Activated CD4-positive, alpha-beta T cell treated with anti-CD3 and anti-CD28 coated beads for 36 hours (primary cell): Measurements from ENCODE around the gene RXRA. TPM values are rescaled to one million over a fixed set of nuclear protein-coding genes. Genes with fewer than 3 reads are reported as not detected.

ENCODE experiments used
- ATAC-seq: fragments of 200-7000 bp; cut with Tn5 transposase; one replicate; pipeline ENCODE4 v1.10.0; 2021; ENCODE audit warnings: mild to moderate bottlenecking, moderate library complexity
- CTCF ChIA-PET: fragments of 350-600 bp; sonication (Branson Sonifier 250); formaldehyde crosslinking; loops from one replicate; lab custom pipeline; 2021; ENCODE audit warnings: antibody characterized with exemption; lab: Charles Lee
- POLR2A ChIA-PET: fragments of 350-600 bp; sonication (Branson Sonifier 250); formaldehyde crosslinking; loops from one replicate; lab custom pipeline; 2021; ENCODE audit warnings: antibody characterized with exemption, inconsistent platforms; lab: Charles Lee
- DNase-seq: peaks from one replicate; pipeline ENCODE4 v3.0.0-alpha.2; 2020
- H3K27ac Mint-ChIP-seq: one replicate; pipeline ENCODE4 v1.8.0; 2021; ENCODE audit warnings: mixed read lengths
- H3K27me3 Mint-ChIP-seq: one replicate; pipeline ENCODE4 v1.8.0; 2021; ENCODE audit warnings: mixed read lengths
- H3K36me3 Mint-ChIP-seq: one replicate; pipeline ENCODE4 v1.8.0; 2021; ENCODE audit warnings: low read depth, mixed read lengths
- H3K4me1 Mint-ChIP-seq: one replicate; pipeline ENCODE4 v1.8.0; 2021; ENCODE audit warnings: mixed read lengths
- H3K4me3 Mint-ChIP-seq: one replicate; pipeline ENCODE4 v1.8.0; 2021; ENCODE audit warnings: mild to moderate bottlenecking, moderate library complexity, mixed read lengths
- H3K9me3 Mint-ChIP-seq: one replicate; pipeline ENCODE4 v1.8.0; 2021; ENCODE audit warnings: low read depth, mixed read lengths
- intact Hi-C, 2 experiments: fragments of 100-400 bp; cut with DNase I in 1 of 2; cut with micrococcal nuclease in 1 of 2; formaldehyde crosslinking; loops; one replicate each; pipeline versions ENCODE4 v1.14.2 to v1.15.1; 2022 to 2024; cut with DNase I, micrococcal nuclease
- total RNA-seq, 2 experiments: library from RNA; stranded (reverse); gene quantifications; one replicate each; pipeline ENCODE4 v1.2.3, GENCODE V29; 2021

The RXRA gene
- total RNA-seq, 2 experiments from 2014 or later, result 17.6 to 20.9 TPM

GRCh38 chr9:134444038-134444315, 117.7 kb downstream of the RXRA start:
- intact Hi-C loops, result loop anchor here in 1 of 2 experiments (5.0 kb wide), 1 partner anchor 377 kb away; the partner anchor contains the start of gene BRD3
- Mint-ChIP-seq H3K36me3 (no peaks in the 10 kb centered on the region), H3K4me1 (peaks cover 21% of the 10 kb centered on the region), H3K9me3 (peaks cover 6% of the 10 kb centered on the region), H3K4me3 (no peak overlapping the region), H3K27ac (no peak overlapping the region), H3K27me3 (peaks cover 9% of the 10 kb centered on the region)
- CTCF ChIA-PET, result interaction anchor here (0.6 to 2.0 kb wide), 6 partner anchors 9 to 279 kb away, joined by 3 to 26 read pairs (median 4); no protein-coding TSS in a partner anchor
- POLR2A ChIA-PET, result interaction anchor here (0.8 kb wide), 1 partner anchor 27 kb away, joined by 3 read pairs; no protein-coding TSS in a partner anchor
- DNase-seq, result no peak
- no peak for ATAC-seq

- POLR2A ChIA-PET, result no interaction called here
- Mint-ChIP-seq H3K36me3 (no peaks in the 10 kb centered on the region), H3K27me3 (peaks cover 9% of the 10 kb centered on the region), H3K4me1 (peaks cover 21% of the 10 kb centered on the region), H3K4me3 (no peak overlapping the region), H3K9me3 (peaks cover 11% of the 10 kb centered on the region), H3K27ac (no peak overlapping the region)
- CTCF ChIA-PET, result no interaction called here
- DNase-seq (no peak), ATAC-seq (no peak)
- intact Hi-C loops, result loop anchor here in 1 of 2 experiments (5.0 kb wide), 3 partner anchors 107 to 378 kb away; partner anchors contain the start of genes BRD3 and COL5A1
Observed at GRCh38 chr9:134445000-134445399, 118.7 kb downstream of the RXRA start.

- Mint-ChIP-seq H3K27me3 (no peaks in the 10 kb centered on the region), H3K4me1 (peaks cover 5% of the 10 kb centered on the region), H3K27ac (no peak overlapping the region), H3K4me3 (no peak overlapping the region), H3K36me3 (no peaks in the 10 kb centered on the region), H3K9me3 (peaks cover 11% of the 10 kb centered on the region)
- ChIA-PET POLR2A (interaction anchor here (0.7 kb wide), 1 partner anchor 34 kb away, joined by 3 read pairs; no protein-coding TSS in a partner anchor), CTCF (interaction anchor here (0.6 to 1.8 kb wide), 24 partner anchors 9 to 965 kb away, joined by 3 to 12 read pairs (median 3); no protein-coding TSS in a partner anchor)
- DNase-seq, result peak; percentile 90
- intact Hi-C loops, result loop anchor here (1.0 to 5.0 kb wide), 9 partner anchors 103 to 963 kb away; partner anchors contain the start of gene COL5A1 (in 1 of the 2)
- ATAC-seq, result peak; percentile 100
Observed at GRCh38 chr9:134449180-134449916, 123.1 kb downstream of the RXRA start.

GRCh38 chr9:134451700-134452458, 125.6 kb downstream of the RXRA start:
- Mint-ChIP-seq H3K27ac (no peak overlapping the region), H3K9me3 (peaks cover 11% of the 10 kb centered on the region), H3K4me1 (peaks cover 10% of the 10 kb centered on the region), H3K4me3 (no peak overlapping the region), H3K27me3 (no peaks in the 10 kb centered on the region), H3K36me3 (no peaks in the 10 kb centered on the region)
- CTCF ChIA-PET, result no interaction called here
- intact Hi-C loops, result no loop called here
- DNase-seq (no peak), ATAC-seq (no peak)
- POLR2A ChIA-PET, result no interaction called here

GRCh38 chr9:134452728-134453127, 126.5 kb downstream of the RXRA start:
- H3K27ac Mint-ChIP-seq, result no peak overlapping the region
- H3K9me3 Mint-ChIP-seq, result peaks cover 11% of the 10 kb centered on the region
- H3K36me3 Mint-ChIP-seq, result no peaks in the 10 kb centered on the region
- H3K27me3 Mint-ChIP-seq, result no peaks in the 10 kb centered on the region
- ChIA-PET CTCF (interaction anchor here (1.2 kb wide), 1 partner anchor 960 kb away, joined by 4 read pairs; no protein-coding TSS in a partner anchor), POLR2A (no interaction called here)
- intact Hi-C loops, result no loop called here
- DNase-seq, result no peak
- peaks cover 15% of the 10 kb centered on the region for H3K4me1 Mint-ChIP-seq
- no peak overlapping the region for H3K4me3 Mint-ChIP-seq
- ATAC-seq, result no peak

- DNase-seq (no peak), ATAC-seq (no peak)
- POLR2A ChIA-PET, result no interaction called here
- intact Hi-C loops, result no loop called here
- no peaks in the 10 kb centered on the region for H3K27me3 Mint-ChIP-seq
- H3K4me3 Mint-ChIP-seq, result no peak overlapping the region
- CTCF ChIA-PET, result interaction anchor here (1.2 kb wide), 1 partner anchor 959 kb away, joined by 4 read pairs; no protein-coding TSS in a partner anchor
- H3K27ac Mint-ChIP-seq, result no peak overlapping the region
- no peaks in the 10 kb centered on the region for H3K36me3 Mint-ChIP-seq
- peaks cover 15% of the 10 kb centered on the region for H3K4me1 Mint-ChIP-seq
- H3K9me3 Mint-ChIP-seq, result peaks cover 5% of the 10 kb centered on the region
Observed at GRCh38 chr9:134453776-134454475, 127.7 kb downstream of the RXRA start.

GRCh38 chr9:134454476-134454857, 128.2 kb downstream of the RXRA start:
- Mint-ChIP-seq H3K4me3 (no peak overlapping the region), H3K36me3 (no peaks in the 10 kb centered on the region), H3K4me1 (peaks cover 15% of the 10 kb centered on the region), H3K27ac (no peak overlapping the region), H3K27me3 (no peaks in the 10 kb centered on the region), H3K9me3 (peaks cover under 1% of the 10 kb centered on the region)
- CTCF ChIA-PET, result no interaction called here
- DNase-seq (no peak), ATAC-seq (no peak)
- intact Hi-C loops, result no loop called here
- POLR2A ChIA-PET, result no interaction called here

GRCh38 chr9:134455021-134455471, 128.8 kb downstream of the RXRA start:
- no peak for ATAC-seq
- H3K9me3 Mint-ChIP-seq, result no peaks in the 10 kb centered on the region
- ChIA-PET POLR2A (no interaction called here), CTCF (no interaction called here)
- DNase-seq, result no peak
- H3K4me3 Mint-ChIP-seq, result no peak overlapping the region
- no peak overlapping the region for H3K27ac Mint-ChIP-seq
- no peaks in the 10 kb centered on the region for H3K36me3 Mint-ChIP-seq
- H3K27me3 Mint-ChIP-seq, result no peaks in the 10 kb centered on the region
- peaks cover 15% of the 10 kb centered on the region for H3K4me1 Mint-ChIP-seq
- intact Hi-C loops, result loop anchor here in 1 of 2 experiments (5.0 kb wide), 1 partner anchor 388 kb away; the partner anchor contains the start of gene BRD3

GRCh38 chr9:134455537-134455933, 129.3 kb downstream of the RXRA start:
- Mint-ChIP-seq H3K4me1 (peaks cover 15% of the 10 kb centered on the region), H3K4me3 (no peak overlapping the region), H3K9me3 (no peaks in the 10 kb centered on the region), H3K27me3 (no peaks in the 10 kb centered on the region), H3K27ac (peak overlapping the region; percentile 73), H3K36me3 (no peaks in the 10 kb centered on the region)
- DNase-seq (no peak), ATAC-seq (no peak)
- ChIA-PET POLR2A (no interaction called here), CTCF (no interaction called here)
- intact Hi-C loops, result loop anchor here in 1 of 2 experiments (5.0 kb wide), 1 partner anchor 388 kb away; the partner anchor contains the start of gene BRD3

- Mint-ChIP-seq H3K27ac (peak overlapping the region; percentile 81), H3K27me3 (no peaks in the 10 kb centered on the region), H3K4me3 (peak overlapping the region; percentile 22), H3K4me1 (peaks cover 15% of the 10 kb centered on the region), H3K9me3 (no peaks in the 10 kb centered on the region), H3K36me3 (no peaks in the 10 kb centered on the region)
- DNase-seq (peak; percentile 85), ATAC-seq (peak; percentile 87)
- ChIA-PET CTCF (interaction anchor here (0.5 to 1.1 kb wide), 3 partner anchors 13 to 1030 kb away, joined by 3 to 4 read pairs (median 3); no protein-coding TSS in a partner anchor), POLR2A (no interaction called here)
- intact Hi-C loops, result loop anchor here in 1 of 2 experiments (5.0 kb wide), 1 partner anchor 389 kb away; the partner anchor contains the start of gene BRD3
Observed at GRCh38 chr9:134455934-134456755, 129.9 kb downstream of the RXRA start.
